ENCODE data around the gene FAM217A. TPM values are rescaled to one million over a fixed set of nuclear protein-coding genes. Genes with fewer than 3 reads are reported as not detected.

Gene FAM217A
- total and polyA plus RNA-seq, 9 of the 15 experiments (the other 6 are each of a cell fraction or from before 2014, with no cell fraction given), result not detected

GRCh38 chr6:4101298-4101697 lies 22.4 kb upstream of the FAM217A start:
- 21% methylated on average over 3 of the region's 3 CpGs for WGBS (ENCODE audit: insufficient coverage, low coverage, missing lambda C conversion rate)
- intact Hi-C loops (cut with micrococcal nuclease) (no loop called here), in situ Hi-C loops (cut with MboI) (no loop called here)
- Histone ChIP-seq H3K27me3 (ENCODE audit: control insufficient read depth in 2 of 2, insufficient read depth in 2 of 2, low read length in 2 of 2) (peaks cover 2 to 9% of the 10 kb centered on the region in 2 experiments; a peak in 2 of 5 replicates), H3K27ac (ENCODE audit: extremely low read depth, low read depth, low read length) (no peak overlapping the region), H3K9me3 (replicated peaks; ENCODE audit: control insufficient read depth, insufficient read depth, low read depth, low read length) (0 out of 2 replicates have a peak, but pooled peaks cover 2% of the 10 kb centered on the region), H4K20me1 (replicated peaks; ENCODE audit: control insufficient read depth, insufficient read depth, low read length) (no peaks in the 10 kb centered on the region), H3K4me3 (no peak overlapping the region), H2AFZ (ENCODE audit: low read depth, low read length) (no peak overlapping the region), H3K4me2 (ENCODE audit: insufficient read depth, low read length) (no peak overlapping the region), H3K79me2 (ENCODE audit: control insufficient read depth, insufficient read depth, low read length) (no peaks in the 10 kb centered on the region), H3K36me3 (ENCODE audit: control insufficient read depth, insufficient read depth, low read length) (no peaks in the 10 kb centered on the region), H3K9me1 (ENCODE audit: control insufficient read depth, insufficient read depth, low read length) (no peaks in the 10 kb centered on the region), H3K4me1 (replicated peaks in 1 of 2; ENCODE audit: control insufficient read depth in 2 of 2, insufficient read depth in 2 of 2, low read length in 2 of 2) (no peaks in the 10 kb centered on the region; a peak in 1 of 5 replicates), H3K9ac (ENCODE audit: insufficient read depth in 1 of 2, low read depth in 2 of 2, low read length in 2 of 2) (no peak overlapping the region)
- BruUV-seq (replicated peaks), result no TSS peak
- ChIA-PET POLR2A (no interaction called here), CTCF (ENCODE audit: low intra/inter-chr PET ratio) (no interaction called here)
- FAIRE-seq (no peak), DNase-seq (ENCODE audit: extremely low read depth in 1 of 4, low spot score in 3 of 4) (no peak), ATAC-seq (no peak)
- TF ChIP-seq JUND (IDR thresholded peaks at IDR 0.05; ENCODE audit: borderline replicate concordance, low read depth, low read length) (no peak), JUND (tag; IDR thresholded peaks at IDR 0.05; ENCODE audit: borderline replicate concordance, low read depth, low read length) (no peak), FIP1L1 (IDR thresholded peaks at IDR 0.05; ENCODE audit: low read depth, low read length, poor library complexity, severe bottlenecking) (no peak), ATF7 (IDR thresholded peaks at IDR 0.05) (no peak), ADNP (tag; IDR thresholded peaks at IDR 0.05) (no peak), SP2 (IDR thresholded peaks at IDR 0.05; ENCODE audit: extremely low read depth, low read depth, low read length, poor library complexity, severe bottlenecking) (no peak), KLF16 (IDR thresholded peaks at IDR 0.05) (no peak), ARNT (IDR thresholded peaks at IDR 0.05) (no peak)
